Heart right ventricle (tissue), 16 donors: ENCODE measurements around the gene PTPRN. TPM values are rescaled to one million over a fixed set of nuclear protein-coding genes. Genes with fewer than 3 reads are reported as not detected.
A peak's percentile ranks its signal among the peaks of the same experiment; 100 is the strongest.

Source experiments
- ATAC-seq, 8 donors: fragments of 200-7000 bp; cut with Tn5 transposase; one replicate each; pipeline ENCODE4 v1.9.1; 2020; ENCODE audit warnings: mild to moderate bottlenecking in 8 of 8, moderate library complexity in 8 of 8, moderate number of reproducible peaks in 1 of 8
- DNase-seq, 2 donors: peaks; one replicate each; pipeline ENCODE4 v3.0.0-alpha.2; 2020
- H3K27ac ChIP-seq, 10 donors: fragments of 200-600 bp; sonication (generic) in 2 of 10; one replicate each; pipeline versions ENCODE4 v1.5.0 to v1.8.0; 2020 to 2022; ENCODE audit warnings: mild to moderate bottlenecking in 3 of 10
- H3K27me3 ChIP-seq, 7 donors: fragments of 200-600 bp; one replicate each; pipeline ENCODE4 v1.8.0; 2021 to 2022; ENCODE audit warnings: mild to moderate bottlenecking in 2 of 7
- H3K36me3 ChIP-seq, 9 donors: fragments of 200-600 bp; sonication (generic) in 1 of 9; one replicate each; pipeline versions ENCODE4 v1.5.0 to v1.8.0; 2020 to 2022; ENCODE audit warnings: mild to moderate bottlenecking in 2 of 9
- H3K4me1 ChIP-seq, 9 donors: fragments of 200-600 bp; sonication (generic) in 1 of 9; one replicate each; pipeline versions ENCODE4 v1.5.0 to v1.8.0; 2020 to 2022; ENCODE audit warnings: mild to moderate bottlenecking in 4 of 9
- H3K4me3 ChIP-seq, 10 donors: fragments of 200-600 bp; sonication (generic) in 2 of 10; one replicate each; pipeline versions ENCODE4 v1.5.0 to v1.8.0; 2020 to 2022; ENCODE audit warnings: mild to moderate bottlenecking in 7 of 10, moderate library complexity in 2 of 10
- H3K9me3 ChIP-seq, 11 donors: fragments of 200-600 bp in 10 of 11; sonication (generic) in 2 of 11; one replicate each; pipeline versions ENCODE4 v1.5.0 to v1.8.0; 2013 to 2022; ENCODE audit warnings: mild to moderate bottlenecking in 2 of 11, control low read depth in 1 of 11, moderate library complexity in 1 of 11
- CTCF ChIP-seq, 9 donors: fragments of 200-600 bp; sonication (generic) in 2 of 9; IDR thresholded peaks; one replicate each; pipeline versions ENCODE4 v1.5.0 to v1.8.0; 2021 to 2022; ENCODE audit warnings: antibody characterized with exemption in 9 of 9, mild to moderate bottlenecking in 5 of 9, moderate library complexity in 1 of 9
- WGBS, 2 donors: extraction: QIAGEN DNeasy Blood & Tissue Kit; methylation state at CpG; one replicate each; pipeline ENCODE4 v1.1.7; 2013; ENCODE audit warnings: inconsistent platforms in 1 of 2; 5-methylcytosine and 5-hydroxymethylcytosine counted together
- intact Hi-C, 10 donors: fragments of 100-400 bp; cut with DNase I; formaldehyde crosslinking; loops; one replicate each; pipeline versions ENCODE4 v1.11.1 to v1.14.2; 2022
- polyA plus RNA-seq, 2 donors: library from polyadenylated mRNA; stranded (reverse); fragments of 200-250 nt; gene quantifications; one replicate each; pipeline ENCODE4 v1.2.3, GENCODE V29; 2013
- total RNA-seq, 10 donors: library from RNA; stranded (reverse); fragmentation: NEBNext Ultra II Directional in 3 of 10; extraction: Animal tissue kit (Norgen Biotek cat#: 25700) in 3 of 10; gene quantifications; one replicate each; pipeline versions ENCODE4 v1.2.1 to v1.2.4, GENCODE V29; 2021 to 2023
- donor health status: Arrhythmogenic right ventricular cardiomyopathy.
- donor health status: ischemic (EF 13 %, LVEDD 7.1; RV severe dilation, severe dysfunction).
- donor health status: healthy with polysubstance abuse.
- donor health status: DM: no; HTN: yes; CAD: no.
- donor health status: DM: no; HTN: no; CAD: no.
- donor health status: ischemic (EF 25% LVEDD 6.9; RV normal size, moderate dysfunction).
- donor health status: ischemic (EF 25% LVEDD 5.7; RV mildly dilated, moderate dysfunction).
- donor health status: healthy.
- donor health status: DM: yes; HTN: yes; CAD: no.
- donor health status: Ischemic cardiomyopathy.
- donor health status: ischemic (EF 35%, LVEDD 5.7; RV mildly dilated, moderate dysfunction).
- donor health status: nonischemic (EF 11% LVEDD 7.7; RV severe dilation, severe dysfunction).
- donor health status: DM: yes; HTN: yes; CAD: no.
- donor health status: PGD.
- donor health status: ischemic (EF 29% LVEDD 5.4; RV normal size, mild dysfunction).
- donor health status: nonischemic (EF 23%, LVEDD 6.1; RV moderate dilation, normal function).

Gene PTPRN
- total and polyA plus RNA-seq, 12 donors, result 0.09 to 0.51 (median 0.31) TPM; not detected in 5

DNA sequence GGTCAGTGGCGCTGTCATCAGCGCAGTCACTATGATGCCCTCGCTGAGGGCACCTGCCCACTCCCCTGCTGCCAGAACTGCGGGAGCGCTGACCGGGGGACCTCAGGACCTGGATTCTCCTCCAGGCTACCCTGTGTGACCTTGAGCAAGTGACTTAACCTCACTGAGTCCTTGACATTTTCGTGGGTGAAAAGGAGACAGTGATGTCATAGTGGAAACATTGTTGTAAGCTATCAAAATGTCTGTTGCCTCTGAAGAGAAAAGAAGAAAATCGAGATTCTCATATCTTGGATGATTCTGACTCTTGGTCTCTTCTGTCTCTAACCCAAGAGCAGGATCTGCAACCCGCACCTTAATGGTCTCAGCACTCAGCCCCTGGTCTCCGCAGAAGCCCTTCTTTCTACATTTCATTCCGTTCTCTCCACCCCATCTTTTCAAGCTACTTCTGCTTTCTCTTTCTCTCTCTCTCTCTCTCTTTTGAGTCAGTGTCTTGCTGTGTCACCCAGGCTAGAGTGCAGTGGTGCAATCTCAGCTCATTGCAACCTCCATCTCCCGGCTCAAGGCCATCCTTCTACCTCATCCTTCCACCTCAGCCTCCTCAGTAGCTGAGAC is 54.5 kb downstream of the PTPRN start:
- Histone ChIP-seq H3K9me3 (no peaks in the 10 kb centered on the region), H3K4me3 (peak overlapping the region; percentile 54 to 95 (median 76)), H3K4me1 (peaks cover 18 to 51% (median 41%) of the 10 kb centered on the region in 9 donors), H3K27me3 (peaks cover 0 to 35% (median 5%) of the 10 kb centered on the region in 7 donors), H3K27ac (peak overlapping the region in 7 of 10 donors; percentile 81 to 99 (median 89)), H3K36me3 (peaks cover 0 to 18% (median 7%) of the 10 kb centered on the region in 9 donors)
- intact Hi-C loops, result no loop called here
- ATAC-seq (peak in 7 of 8 donors; percentile 0 to 27 (median 5)), DNase-seq (no peak)
- TF ChIP-seq CTCF (IDR thresholded peaks at IDR 0.05), result no peak
- 23 to 26% methylated on average over 12 of the region's 12 CpGs for WGBS, 2 donors

DNA sequence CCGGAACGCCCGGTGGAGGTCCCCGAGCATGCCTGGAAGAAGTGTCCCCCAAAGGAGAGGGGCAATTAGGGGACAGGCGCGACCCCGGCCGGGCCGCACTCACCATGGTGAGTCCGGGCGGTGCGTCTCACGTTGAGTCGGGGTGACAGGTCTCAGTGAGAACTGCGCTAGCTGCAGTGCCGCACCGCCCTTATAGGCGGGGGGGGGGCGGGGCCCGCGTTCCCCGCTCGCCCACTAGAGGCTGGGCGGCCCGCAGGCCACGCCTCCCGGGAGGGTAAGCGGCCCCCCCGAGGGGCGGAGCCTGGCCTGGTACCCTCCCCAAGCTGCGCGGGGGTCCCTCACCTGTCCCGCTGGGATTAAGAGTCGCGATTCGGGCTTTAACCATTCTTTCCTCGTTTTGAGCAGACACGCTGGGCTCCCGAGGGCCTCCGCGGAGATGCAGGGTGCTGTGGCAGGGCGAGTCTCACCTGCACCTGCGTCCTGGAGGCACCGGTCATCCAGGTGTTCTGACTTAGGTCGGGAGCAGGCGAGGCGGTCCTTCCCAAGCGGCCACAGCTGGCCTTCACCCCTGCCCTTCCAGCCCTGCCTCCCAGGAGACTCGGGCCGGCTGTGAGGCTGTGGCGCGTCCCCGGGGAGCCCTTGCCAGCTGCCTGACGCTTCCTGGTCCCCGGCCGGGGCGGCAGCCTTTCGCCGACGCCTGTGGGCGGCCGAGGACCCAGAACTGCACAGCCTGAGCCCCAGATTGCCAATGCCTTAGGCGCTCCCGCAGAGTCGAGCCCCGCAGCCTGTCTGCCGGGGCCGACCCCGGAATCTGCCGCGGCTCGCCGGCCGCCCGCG is 55.2 kb downstream of the PTPRN start, which contains the start of gene TUBA4A:
Gene TUBA4A, minus strand, starts transcription at position 166 of the 837 bp plus-strand sequence. Its CDS starts 60 bp downstream, at position 106.
- Histone ChIP-seq H3K9me3 (no peaks in the 10 kb centered on the region), H3K27me3 (peaks cover 0 to 35% (median 5%) of the 10 kb centered on the region in 7 donors), H3K27ac (peak within 1 kb of the TSS in 9 of 10 donors; percentile 6 to 99 (median 84)), H3K4me1 (peaks cover 25 to 58% (median 48%) of the 10 kb centered on the region in 9 donors), H3K4me3 (peak within 1 kb of the TSS; percentile 54 to 95 (median 76)), H3K36me3 (peaks cover 0 to 21% (median 7%) of the 10 kb centered on the region in 9 donors)
- intact Hi-C loops, result loop anchor here in 2 of 10 donors (2.0 kb wide), 2 partner anchors 25 to 41 kb away; partner anchors contain the start of gene DNAJB2 (in 2 of the 2)
- 0 to 1% methylated on average over 72 to 76 of the region's 76 CpGs for WGBS, 2 donors
- DNase-seq (peak; percentile 83 to 86), ATAC-seq (peak; percentile 90 to 95 (median 94))
- peak in 2 of 9 donors; percentile 12 to 25 for TF ChIP-seq CTCF (IDR thresholded peaks at IDR 0.05)

DNA sequence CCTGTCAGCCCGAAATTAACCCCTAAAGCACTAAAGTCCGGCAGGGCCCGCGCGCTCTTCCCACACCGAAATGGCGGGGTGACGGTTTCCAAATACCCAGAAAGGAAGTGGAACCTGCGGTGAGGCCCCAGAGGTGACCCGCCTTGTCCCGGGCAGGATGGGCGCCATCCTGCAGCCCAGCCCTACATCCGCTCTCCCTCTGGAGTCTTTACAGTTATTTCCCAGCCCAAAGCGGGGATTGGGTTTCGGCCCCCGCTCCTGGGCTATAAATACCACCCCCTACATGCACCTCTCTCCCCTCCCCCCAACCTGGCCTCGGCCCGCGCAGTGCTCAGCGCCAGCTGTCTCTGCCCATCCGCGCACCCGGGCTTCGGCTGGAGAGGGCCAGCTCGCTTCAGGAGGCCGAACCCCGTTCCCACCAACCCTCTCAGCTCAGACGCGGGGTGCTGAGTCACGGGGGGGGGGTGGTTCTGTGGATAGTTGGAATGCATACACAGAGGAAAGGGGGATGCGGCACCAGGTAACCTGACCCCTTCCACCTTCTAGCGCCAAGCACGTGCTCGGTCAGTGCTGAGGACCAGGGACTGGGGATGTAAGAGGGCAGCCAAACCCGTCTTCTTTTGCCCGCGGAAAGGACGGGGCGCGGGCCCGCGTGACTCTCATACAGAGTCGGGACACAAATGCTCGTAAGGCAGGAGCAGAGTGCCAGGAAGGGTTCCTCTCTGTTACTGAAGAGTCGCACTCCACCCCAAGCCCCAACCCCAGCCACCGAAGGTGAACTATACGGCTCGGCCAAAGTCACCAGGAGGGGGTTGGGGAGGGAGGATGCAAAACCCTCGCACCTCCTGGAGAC is 56.1 kb downstream of the PTPRN start, which contains the start of gene TUBA4B:
Gene TUBA4B, plus strand, starts transcription at position 344 of the 853 bp plus-strand sequence. Its CDS starts 165 bp downstream, at position 509.
- Histone ChIP-seq H3K4me3 (peak within 1 kb of the TSS; percentile 54 to 95 (median 76)), H3K27me3 (peaks cover 0 to 28% (median 3%) of the 10 kb centered on the region in 7 donors), H3K4me1 (peaks cover 27 to 67% (median 55%) of the 10 kb centered on the region in 9 donors), H3K9me3 (no peaks in the 10 kb centered on the region), H3K27ac (peak within 1 kb of the TSS in 9 of 10 donors; percentile 6 to 99 (median 84)), H3K36me3 (peaks cover 0 to 29% (median 7%) of the 10 kb centered on the region in 9 donors)
- no peak for TF ChIP-seq CTCF (IDR thresholded peaks at IDR 0.05)
- peak; percentile 25 to 70 (median 46) for ATAC-seq
- intact Hi-C loops, result loop anchor here in 2 of 10 donors (2.0 kb wide), 2 partner anchors 26 to 42 kb away; partner anchors contain the start of gene DNAJB2 (in 2 of the 2)
- 2 to 3% methylated on average over 49 of the region's 49 CpGs for WGBS, 2 donors
- peak in 1 of 2 donors; percentile 44 for DNase-seq
